Vagina (tissue), 2 donors: ENCODE measurements around the gene CES5A.

ENCODE experiments used
- CTCF ChIP-seq, 3 experiments: fragments of 450-650 bp in 2 of 3; fragments of 200-600 bp in 1 of 3; sonication (generic) in 1 of 3; IDR thresholded peaks; one replicate each; pipeline ENCODE4 v1.5.1; 2017 to 2019; ENCODE audit warnings: antibody characterized with exemption in 3 of 3, mild to moderate bottlenecking in 2 of 3, moderate library complexity in 2 of 3
- POLR2A ChIP-seq, 2 donors: fragments of 450-650 bp; IDR thresholded peaks; one replicate each; pipeline ENCODE4 v1.6.1; 2017; ENCODE audit warnings: antibody characterized with exemption in 2 of 2, mild to moderate bottlenecking in 2 of 2, moderate library complexity in 2 of 2
- POLR2AphosphoS5 ChIP-seq, 2 donors: sonication (generic); formaldehyde crosslinking; IDR thresholded peaks; one replicate each; pipeline ENCODE4 v1.9.0; 2017; ENCODE audit warnings: antibody characterized with exemption in 2 of 2, mild to moderate bottlenecking in 2 of 2, low read depth in 1 of 2; ENCODE audit not compliant: insufficient read depth in 1 of 2

DNA sequence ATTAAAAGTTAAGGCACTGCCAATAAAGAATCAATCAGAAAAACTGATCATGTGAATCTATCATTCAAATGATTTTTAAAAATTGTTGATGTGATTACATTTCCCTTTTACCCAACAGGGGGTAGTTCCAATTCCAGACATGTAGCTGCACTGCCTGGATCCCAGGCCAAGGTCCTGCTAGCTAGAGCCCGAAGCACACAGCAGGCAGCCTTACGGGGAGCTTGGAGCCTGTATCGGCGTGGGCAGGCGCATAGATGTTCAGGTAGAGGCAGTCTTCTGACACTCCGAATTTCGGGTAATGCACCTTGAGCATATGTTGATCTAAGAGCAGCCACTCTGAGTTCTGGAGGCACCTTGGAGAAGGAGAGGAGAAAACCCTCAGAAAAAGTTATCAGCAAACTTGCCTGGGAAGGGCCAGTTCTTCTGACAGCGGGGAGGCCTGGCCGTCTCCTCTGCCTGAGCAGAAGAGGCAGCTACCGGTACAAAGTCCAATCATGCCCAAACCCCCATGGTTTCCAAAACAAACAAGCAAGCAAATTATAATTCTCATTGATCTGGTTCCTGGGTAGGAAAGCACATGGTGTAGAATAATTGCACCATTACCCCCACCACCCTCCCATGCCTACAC is 3.6 kb downstream of the CES5A start:
- TF ChIP-seq CTCF (IDR thresholded peaks at IDR 0.05) (no peak), POLR2AphosphoS5 (IDR thresholded peaks at IDR 0.05; ENCODE audit: insufficient read depth in 1 of 2, low read depth in 1 of 2) (no peak), POLR2A (IDR thresholded peaks at IDR 0.05) (no peak)
